Progenitor cell of endocrine pancreas (in vitro differentiated cells): ENCODE data around the gene MYO5A. TPM values are rescaled to one million over a fixed set of nuclear protein-coding genes. Genes with fewer than 3 reads are reported as not detected.

Experiments
- DNase-seq: peaks from one replicate; pipeline ENCODE4 v3.0.0; 2021; ENCODE audit warnings: low spot score; ENCODE audit not compliant: unreplicated experiment
- H3K27ac Mint-ChIP-seq: 2 replicates; pipeline ENCODE4 v1.8.0; 2021; ENCODE audit warnings: mild to moderate bottlenecking, moderate library complexity, mixed read lengths
- H3K27me3 Mint-ChIP-seq: 2 replicates; pipeline ENCODE4 v1.8.0; 2021; ENCODE audit warnings: mixed read lengths
- H3K36me3 Mint-ChIP-seq: 2 replicates; pipeline ENCODE4 v1.8.0; 2022; ENCODE audit warnings: mixed read lengths; ENCODE audit not compliant: insufficient read depth
- H3K4me1 Mint-ChIP-seq: 2 replicates; pipeline ENCODE4 v1.8.0; 2021; ENCODE audit warnings: low read depth, mixed read lengths
- H3K4me3 Mint-ChIP-seq: 2 replicates; pipeline ENCODE4 v1.8.0; 2021; ENCODE audit warnings: low read depth, mild to moderate bottlenecking, moderate library complexity, mixed read lengths
- H3K9me3 Mint-ChIP-seq: 2 replicates; pipeline ENCODE4 v1.8.0; 2021; ENCODE audit warnings: low read depth, mixed read lengths
- total RNA-seq: library from RNA; stranded (reverse); gene quantifications from 2 replicates; pipeline ENCODE4 v1.2.1, GENCODE V29; 2021
- TF ChIP-seq, protein P1 (sequence below): fragments of 200-600 bp; sonication (generic); IDR thresholded peaks from one replicate; pipeline ENCODE4 v1.5.0; 2021; ENCODE audit warnings: antibody characterized with exemption, mild to moderate bottlenecking; ENCODE audit not compliant: unreplicated experiment

MYO5A gene
- total RNA-seq, 1 donor from 2014 or later: 31.0 TPM

DNA sequence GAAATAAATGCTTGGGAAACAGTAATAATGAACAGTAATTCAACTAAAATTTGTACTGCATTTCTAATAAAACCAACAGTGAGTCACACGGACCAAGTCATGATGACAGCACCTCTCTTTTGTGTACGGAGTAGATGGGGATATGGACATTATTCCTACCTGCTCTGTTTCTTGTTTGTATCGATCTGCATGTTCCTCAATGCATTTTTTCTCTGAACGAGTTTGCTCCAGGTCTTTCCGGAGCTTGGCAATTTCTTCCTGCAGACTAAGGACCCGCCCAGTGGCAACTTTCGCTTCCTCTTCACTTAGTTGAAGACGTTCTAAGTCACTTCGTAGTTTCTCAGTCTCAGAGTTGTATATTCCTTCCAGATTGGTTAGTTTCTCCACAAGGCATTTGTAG is 158.7 kb downstream of the MYO5A start:
- H3K27me3 Mint-ChIP-seq: no peaks in the 10 kb centered on the region
- peaks cover 17% of the 10 kb centered on the region for H3K36me3 Mint-ChIP-seq
- H3K27ac Mint-ChIP-seq: no peak overlapping the region
- no peak overlapping the region for H3K4me3 Mint-ChIP-seq
- H3K9me3 Mint-ChIP-seq: no peaks in the 10 kb centered on the region
- TF ChIP-seq, protein P1, sequence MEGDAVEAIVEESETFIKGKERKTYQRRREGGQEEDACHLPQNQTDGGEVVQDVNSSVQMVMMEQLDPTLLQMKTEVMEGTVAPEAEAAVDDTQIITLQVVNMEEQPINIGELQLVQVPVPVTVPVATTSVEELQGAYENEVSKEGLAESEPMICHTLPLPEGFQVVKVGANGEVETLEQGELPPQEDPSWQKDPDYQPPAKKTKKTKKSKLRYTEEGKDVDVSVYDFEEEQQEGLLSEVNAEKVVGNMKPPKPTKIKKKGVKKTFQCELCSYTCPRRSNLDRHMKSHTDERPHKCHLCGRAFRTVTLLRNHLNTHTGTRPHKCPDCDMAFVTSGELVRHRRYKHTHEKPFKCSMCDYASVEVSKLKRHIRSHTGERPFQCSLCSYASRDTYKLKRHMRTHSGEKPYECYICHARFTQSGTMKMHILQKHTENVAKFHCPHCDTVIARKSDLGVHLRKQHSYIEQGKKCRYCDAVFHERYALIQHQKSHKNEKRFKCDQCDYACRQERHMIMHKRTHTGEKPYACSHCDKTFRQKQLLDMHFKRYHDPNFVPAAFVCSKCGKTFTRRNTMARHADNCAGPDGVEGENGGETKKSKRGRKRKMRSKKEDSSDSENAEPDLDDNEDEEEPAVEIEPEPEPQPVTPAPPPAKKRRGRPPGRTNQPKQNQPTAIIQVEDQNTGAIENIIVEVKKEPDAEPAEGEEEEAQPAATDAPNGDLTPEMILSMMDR: no peak
- H3K4me1 Mint-ChIP-seq: no peaks in the 10 kb centered on the region
- no peak for DNase-seq

DNA sequence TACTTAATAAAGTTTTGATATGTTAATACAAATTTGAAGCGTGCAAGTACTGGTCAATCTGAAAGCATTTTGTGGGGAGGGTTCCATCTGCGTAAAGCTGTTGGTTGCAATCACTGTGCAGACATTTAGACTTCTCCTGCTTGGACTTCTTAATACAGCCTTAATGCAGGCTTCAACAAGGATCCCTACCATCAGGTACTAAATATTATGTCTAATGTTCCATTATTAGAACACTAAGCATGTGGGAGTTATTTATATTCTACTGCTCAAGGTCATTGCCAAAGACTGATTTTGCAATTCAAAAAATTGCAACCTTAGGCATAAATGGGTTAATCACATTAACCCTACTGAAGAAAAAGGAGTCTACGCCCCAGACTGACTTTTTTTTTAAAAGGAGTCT is 159.2 kb downstream of the MYO5A start:
- H3K9me3 Mint-ChIP-seq: no peaks in the 10 kb centered on the region
- no peaks in the 10 kb centered on the region for H3K4me1 Mint-ChIP-seq
- no peak overlapping the region for H3K27ac Mint-ChIP-seq
- H3K36me3 Mint-ChIP-seq: peaks cover 15% of the 10 kb centered on the region
- no peak for DNase-seq
- no peak overlapping the region for H3K4me3 Mint-ChIP-seq
- no peaks in the 10 kb centered on the region for H3K27me3 Mint-ChIP-seq
- TF ChIP-seq, protein P1: no peak

DNA sequence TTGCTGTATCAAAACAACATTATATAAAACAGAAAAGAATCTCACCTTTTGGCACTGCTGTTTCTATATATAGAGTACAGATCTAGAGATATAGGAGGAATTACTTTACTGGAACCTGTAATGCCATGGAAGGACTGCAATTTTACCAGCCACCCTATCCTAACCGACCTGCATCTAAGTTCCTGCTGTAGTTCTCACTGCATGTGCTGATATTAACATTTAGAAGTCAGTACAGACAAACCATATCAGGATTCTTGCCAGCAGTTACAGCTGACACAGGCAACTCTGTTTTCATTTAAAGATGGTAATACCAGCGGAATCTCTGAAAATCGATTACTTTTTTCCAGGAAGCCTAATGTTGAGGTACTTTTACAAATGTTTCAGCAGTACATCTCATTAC is 159.7 kb downstream of the MYO5A start:
- no peak overlapping the region for H3K4me3 Mint-ChIP-seq
- peaks cover 15% of the 10 kb centered on the region for H3K36me3 Mint-ChIP-seq
- TF ChIP-seq, protein P1: no peak
- no peaks in the 10 kb centered on the region for H3K27me3 Mint-ChIP-seq
- no peak for DNase-seq
- no peaks in the 10 kb centered on the region for H3K9me3 Mint-ChIP-seq
- H3K27ac Mint-ChIP-seq: no peak overlapping the region
- no peaks in the 10 kb centered on the region for H3K4me1 Mint-ChIP-seq

DNA sequence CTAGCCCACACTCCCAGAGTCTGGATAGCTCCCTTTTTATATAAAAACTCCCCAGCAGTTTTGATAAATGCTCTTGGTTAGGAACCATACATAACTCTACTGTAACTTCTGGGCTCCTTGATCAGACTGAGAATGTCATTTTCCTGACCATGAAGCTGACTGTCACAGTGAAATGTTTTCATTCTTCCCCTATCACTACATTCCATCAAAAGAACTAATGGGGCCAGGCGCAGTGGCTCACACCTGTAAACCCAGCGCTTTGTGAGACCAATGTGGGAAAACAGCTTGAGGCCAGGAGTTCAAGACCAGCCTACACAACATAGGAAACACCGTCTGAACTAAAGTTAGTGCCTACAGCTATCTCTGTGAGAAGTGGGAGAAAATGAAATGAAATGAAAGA is 160.3 kb downstream of the MYO5A start:
- Mint-ChIP-seq H3K4me1 (no peaks in the 10 kb centered on the region), H3K9me3 (no peaks in the 10 kb centered on the region), H3K27ac (no peak overlapping the region), H3K36me3 (peaks cover 17% of the 10 kb centered on the region), H3K27me3 (no peaks in the 10 kb centered on the region), H3K4me3 (no peak overlapping the region)
- TF ChIP-seq, protein P1: no peak
- DNase-seq: no peak

DNA sequence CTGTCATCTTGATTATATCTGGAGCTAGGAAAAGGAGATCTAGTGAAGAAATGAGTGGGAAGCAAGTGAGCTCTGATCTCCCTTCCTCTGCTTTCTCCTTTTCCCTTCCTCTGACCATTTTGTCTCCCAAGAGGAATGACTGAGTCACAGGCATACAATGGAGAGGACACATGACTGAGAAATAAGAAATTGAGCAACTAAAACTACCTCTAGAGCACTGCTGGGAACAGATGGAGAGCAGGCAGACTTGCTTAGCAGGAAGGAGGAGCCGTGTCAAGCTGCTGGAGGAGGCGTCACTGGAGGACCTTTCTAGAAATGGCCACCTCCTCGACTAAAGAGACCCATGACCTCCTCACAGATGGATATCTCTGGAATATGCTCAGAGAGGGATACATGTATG is 166.2 kb downstream of the MYO5A start:
- Mint-ChIP-seq H3K27ac (no peak overlapping the region), H3K27me3 (no peaks in the 10 kb centered on the region), H3K4me3 (no peak overlapping the region), H3K9me3 (no peaks in the 10 kb centered on the region), H3K36me3 (peaks cover 15% of the 10 kb centered on the region), H3K4me1 (peaks cover 3% of the 10 kb centered on the region)
- TF ChIP-seq, protein P1: no peak
- DNase-seq: no peak
